ENCODE results near the gene FAM234B. TPM values are rescaled to one million over a fixed set of nuclear protein-coding genes. Genes with fewer than 3 reads are reported as not detected.

The FAM234B gene
- total and polyA plus RNA-seq, 2 experiments from 2014 or later, result 9.5 to 21.1 TPM

DNA sequence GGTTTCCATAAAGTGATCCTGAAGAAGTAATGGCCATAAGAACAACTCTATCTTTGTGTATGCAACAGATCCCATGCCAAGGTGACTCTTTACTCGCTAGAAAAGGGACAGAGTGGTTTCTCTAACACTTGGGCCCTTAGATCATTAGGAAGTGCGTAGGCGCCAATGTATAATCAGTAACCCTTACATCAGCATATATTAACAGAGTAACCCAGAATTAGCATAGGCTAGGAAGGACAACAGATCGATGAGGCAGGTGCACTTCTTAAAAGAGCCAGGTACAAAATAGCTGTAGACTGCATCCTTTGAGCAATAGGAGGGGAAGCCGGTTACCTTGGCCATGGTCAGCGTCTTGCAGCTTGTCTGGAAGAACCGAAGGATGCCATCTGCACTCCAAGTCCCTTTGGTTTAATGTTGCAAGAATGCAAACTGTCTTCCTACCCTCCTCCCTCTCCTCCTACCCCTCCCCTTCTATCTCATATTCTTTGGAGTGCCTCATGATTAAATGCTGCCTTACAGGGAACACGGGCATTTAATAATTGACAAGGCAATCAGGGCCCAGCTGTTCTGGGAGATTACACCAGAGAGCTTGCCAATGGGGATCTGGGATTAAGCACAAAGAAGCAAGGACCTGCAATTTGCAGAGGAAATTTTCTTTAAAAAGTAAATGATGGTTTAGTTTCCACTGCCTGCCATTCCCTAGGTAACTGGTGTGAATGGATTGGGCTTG is 51.2 kb downstream of the FAM234B start (continued):
- no peak for TF ChIP-seq EZH2 (IDR thresholded peaks at IDR 0.05; ENCODE audit: low read depth, unreplicated experiment)
- TF ChIP-seq EZH2phosphoT487 (IDR thresholded peaks at IDR 0.05; ENCODE audit: unreplicated experiment), result no peak
- no peak for TF ChIP-seq ZNF331 (CRISPR knock-in tag; IDR thresholded peaks at IDR 0.05; ENCODE audit: low read depth)

GRCh38 chr12:13097491-13098011 is 53.4 kb downstream of the FAM234B start:
- Mint-ChIP-seq H3K9me3 (no peaks in the 10 kb centered on the region), H3K36me3 (ENCODE audit: low read depth) (no peaks in the 10 kb centered on the region), H3K4me3 (no peak overlapping the region), H3K4me1 (peaks cover 51% of the 10 kb centered on the region), H3K27ac (peak overlapping the region; percentile 16), H3K27me3 (ENCODE audit: insufficient read depth, low read depth, poor library complexity) (peaks cover 3% of the 10 kb centered on the region)
- Histone ChIP-seq H3K27ac (ENCODE audit: low read depth) (peak overlapping the region; percentile 33; the same call in 1 of the 2 replicates), H3K9me2 (ENCODE audit: insufficient read depth) (peaks cover 5% of the 10 kb centered on the region), H2AFZ (peak overlapping the region; percentile 35; the same call in 1 of the 2 replicates), H3K4me2 (no peak overlapping the region), H3K4me3 (no peak overlapping the region), H3K4me1 (ENCODE audit: insufficient read depth) (peaks cover 34% of the 10 kb centered on the region), H3K79me2 (replicated peaks; ENCODE audit: insufficient read depth) (no peaks in the 10 kb centered on the region), H3K27me3 (ENCODE audit: insufficient read depth) (no peaks in the 10 kb centered on the region), H3F3A (replicated peaks; ENCODE audit: low read depth) (peaks cover 13% of the 10 kb centered on the region), H3K36me3 (ENCODE audit: insufficient read depth) (no peaks in the 10 kb centered on the region), H4K20me1 (replicated peaks; ENCODE audit: insufficient read depth) (no peaks in the 10 kb centered on the region)
- DNase-seq (ENCODE audit: low spot score) (no peak), ATAC-seq (no peak)
- TF ChIP-seq, protein P1, sequence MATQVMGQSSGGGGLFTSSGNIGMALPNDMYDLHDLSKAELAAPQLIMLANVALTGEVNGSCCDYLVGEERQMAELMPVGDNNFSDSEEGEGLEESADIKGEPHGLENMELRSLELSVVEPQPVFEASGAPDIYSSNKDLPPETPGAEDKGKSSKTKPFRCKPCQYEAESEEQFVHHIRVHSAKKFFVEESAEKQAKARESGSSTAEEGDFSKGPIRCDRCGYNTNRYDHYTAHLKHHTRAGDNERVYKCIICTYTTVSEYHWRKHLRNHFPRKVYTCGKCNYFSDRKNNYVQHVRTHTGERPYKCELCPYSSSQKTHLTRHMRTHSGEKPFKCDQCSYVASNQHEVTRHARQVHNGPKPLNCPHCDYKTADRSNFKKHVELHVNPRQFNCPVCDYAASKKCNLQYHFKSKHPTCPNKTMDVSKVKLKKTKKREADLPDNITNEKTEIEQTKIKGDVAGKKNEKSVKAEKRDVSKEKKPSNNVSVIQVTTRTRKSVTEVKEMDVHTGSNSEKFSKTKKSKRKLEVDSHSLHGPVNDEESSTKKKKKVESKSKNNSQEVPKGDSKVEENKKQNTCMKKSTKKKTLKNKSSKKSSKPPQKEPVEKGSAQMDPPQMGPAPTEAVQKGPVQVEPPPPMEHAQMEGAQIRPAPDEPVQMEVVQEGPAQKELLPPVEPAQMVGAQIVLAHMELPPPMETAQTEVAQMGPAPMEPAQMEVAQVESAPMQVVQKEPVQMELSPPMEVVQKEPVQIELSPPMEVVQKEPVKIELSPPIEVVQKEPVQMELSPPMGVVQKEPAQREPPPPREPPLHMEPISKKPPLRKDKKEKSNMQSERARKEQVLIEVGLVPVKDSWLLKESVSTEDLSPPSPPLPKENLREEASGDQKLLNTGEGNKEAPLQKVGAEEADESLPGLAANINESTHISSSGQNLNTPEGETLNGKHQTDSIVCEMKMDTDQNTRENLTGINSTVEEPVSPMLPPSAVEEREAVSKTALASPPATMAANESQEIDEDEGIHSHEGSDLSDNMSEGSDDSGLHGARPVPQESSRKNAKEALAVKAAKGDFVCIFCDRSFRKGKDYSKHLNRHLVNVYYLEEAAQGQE (IDR thresholded peaks at IDR 0.05; ENCODE audit: unreplicated experiment), result no peak
- TF ChIP-seq POLR2AphosphoS5 (IDR thresholded peaks at IDR 0.05; ENCODE audit: low read depth) (no peak), ZNF462 (CRISPR knock-in tag; IDR thresholded peaks at IDR 0.05) (no peak), ZNF331 (CRISPR knock-in tag; IDR thresholded peaks at IDR 0.05; ENCODE audit: low read depth) (no peak), CREB1 (CRISPR knock-in tag; IDR thresholded peaks at IDR 0.05; ENCODE audit: low read depth) (no peak), EZH2phosphoT487 (IDR thresholded peaks at IDR 0.05; ENCODE audit: unreplicated experiment) (no peak), ZNF114 (CRISPR knock-in tag; IDR thresholded peaks at IDR 0.05) (no peak)

Measured in GM23338 (cell line).